IPS-15b (cell line): ENCODE results near the gene PRKAG2.
"Not testable (repeated sequence)": the region's sequence is repeated elsewhere in the genome, so short reads cannot be mapped to it uniquely, and the experiment has no call there.

Source experiments
- H3K27me3 ChIP-seq: one replicate; pipeline ENCODE4 v1.6.1; 2013; ENCODE audit warnings: low read length; ENCODE audit not compliant: control insufficient read depth, insufficient read depth
- H3K36me3 ChIP-seq: one replicate; pipeline ENCODE4 v1.6.1; 2013; ENCODE audit warnings: low read length; ENCODE audit not compliant: control insufficient read depth, insufficient read depth
- H3K4me1 ChIP-seq: one replicate; pipeline ENCODE4 v1.6.1; 2013; ENCODE audit warnings: mild to moderate bottlenecking, low read length; ENCODE audit not compliant: control insufficient read depth, insufficient read depth
- H3K4me3 ChIP-seq: one replicate; pipeline ENCODE4 v1.5.1; 2013; ENCODE audit warnings: low read depth, low read length
- H3K9ac ChIP-seq: one replicate; pipeline ENCODE4 v1.6.1; 2013; ENCODE audit warnings: low read depth, mild to moderate bottlenecking, low read length
- H3K9me3 ChIP-seq: one replicate; pipeline ENCODE4 v1.6.1; 2013; ENCODE audit warnings: mild to moderate bottlenecking, low read length; ENCODE audit not compliant: control insufficient read depth, insufficient read depth

PRKAG2 gene

GRCh38 chr7:151832656-151833055 is 44.3 kb downstream of the PRKAG2 start:
- Histone ChIP-seq H3K27me3 (no peaks in the 10 kb centered on the region), H3K4me3 (no peak overlapping the region), H3K9me3 (no peaks in the 10 kb centered on the region), H3K4me1 (no peaks in the 10 kb centered on the region), H3K36me3 (no peaks in the 10 kb centered on the region), H3K9ac (no peak overlapping the region)

GRCh38 chr7:151832138-151832537 is 44.8 kb downstream of the PRKAG2 start:
- Histone ChIP-seq H3K9ac (no peak overlapping the region), H3K9me3 (no peaks in the 10 kb centered on the region), H3K36me3 (no peaks in the 10 kb centered on the region), H3K4me3 (no peak overlapping the region), H3K27me3 (no peaks in the 10 kb centered on the region), H3K4me1 (no peaks in the 10 kb centered on the region)

GRCh38 chr7:151831606-151832005 is 45.3 kb downstream of the PRKAG2 start:
- H3K27me3 ChIP-seq, result no peaks in the 10 kb centered on the region
- H3K4me3 ChIP-seq, result no peak overlapping the region
- no peaks in the 10 kb centered on the region for H3K9me3 ChIP-seq

DNA sequence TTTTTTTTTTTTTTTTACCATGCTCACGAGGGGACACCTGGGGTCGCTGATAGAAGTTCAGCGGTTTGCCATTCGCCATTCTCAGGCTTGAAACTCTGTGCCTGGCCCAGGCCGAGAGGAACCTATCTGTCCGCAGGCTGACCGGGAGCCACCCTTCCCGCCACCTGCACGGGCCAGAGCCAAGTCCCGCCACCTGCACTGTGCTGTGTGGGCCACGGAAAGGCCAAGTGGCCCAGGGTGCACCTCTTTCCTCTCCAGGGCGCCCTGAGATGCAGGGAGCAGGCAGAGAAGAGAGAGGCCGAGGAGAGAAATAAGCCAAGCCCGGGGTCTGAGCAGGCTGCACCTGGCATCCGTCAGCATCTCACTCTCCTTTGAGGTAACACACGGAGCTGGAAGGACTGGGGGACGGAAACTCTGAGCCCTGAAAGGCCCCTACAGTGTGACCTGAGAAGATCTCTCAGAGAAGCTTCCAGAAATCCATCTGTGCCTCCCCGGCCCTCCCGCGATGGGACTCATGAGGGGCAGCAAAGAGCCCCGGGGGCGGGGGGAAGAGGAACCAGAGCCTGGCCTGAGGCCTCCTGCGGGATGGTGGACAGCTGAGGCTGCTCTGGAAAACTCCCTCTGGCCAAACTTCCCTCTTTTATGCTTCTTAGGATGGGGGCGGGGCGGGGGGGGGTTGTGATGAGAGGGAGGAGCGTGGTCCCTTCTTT is 46.6 kb downstream of the PRKAG2 start:
- Histone ChIP-seq H3K4me3 (no peak overlapping the region), H3K36me3 (no peaks in the 10 kb centered on the region), H3K9ac (no peak overlapping the region), H3K9me3 (no peaks in the 10 kb centered on the region), H3K27me3 (no peaks in the 10 kb centered on the region), H3K4me1 (no peaks in the 10 kb centered on the region)

More at GRCh38 chr7:151831606-151832005, 45.3 kb downstream of the PRKAG2 start:
- H3K36me3 ChIP-seq, result no peaks in the 10 kb centered on the region
- H3K4me1 ChIP-seq, result no peaks in the 10 kb centered on the region
- no peak overlapping the region for H3K9ac ChIP-seq

DNA sequence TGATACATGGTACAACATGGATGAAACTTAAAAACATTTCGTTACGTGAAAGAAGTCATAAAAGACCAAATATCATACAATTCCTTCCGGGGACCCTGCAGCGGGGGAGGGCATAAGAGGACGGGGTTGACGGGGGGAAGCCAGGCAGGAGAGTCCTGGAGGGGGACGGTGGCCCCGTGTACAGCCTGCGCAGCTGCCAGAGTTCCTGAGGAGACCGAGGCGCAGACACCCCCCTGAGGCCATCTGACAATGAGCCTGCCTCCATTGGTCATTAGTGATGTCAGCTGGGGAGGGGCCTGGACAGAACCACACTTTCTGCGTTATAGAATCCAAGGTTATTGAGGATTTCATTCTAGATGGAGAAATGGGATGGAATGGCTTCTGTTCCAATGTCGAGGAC is 47.2 kb downstream of the PRKAG2 start:
- H3K4me3 ChIP-seq, result no peak overlapping the region

GRCh38 chr7:151827620-151828019 is 49.3 kb downstream of the PRKAG2 start:
- no peak overlapping the region for H3K4me3 ChIP-seq
- peaks cover 4% of the 10 kb centered on the region for H3K4me1 ChIP-seq
- H3K9me3 ChIP-seq, result no peaks in the 10 kb centered on the region
- H3K27me3 ChIP-seq, result no peaks in the 10 kb centered on the region
- H3K9ac ChIP-seq, result no peak overlapping the region
- H3K36me3 ChIP-seq, result no peaks in the 10 kb centered on the region

More for the DNA sequence above, 47.2 kb downstream of the PRKAG2 start:
- H3K9ac ChIP-seq, result no peak overlapping the region
- H3K4me1 ChIP-seq, result no peaks in the 10 kb centered on the region
- no peaks in the 10 kb centered on the region for H3K27me3 ChIP-seq
- H3K9me3 ChIP-seq, result no peaks in the 10 kb centered on the region
- no peaks in the 10 kb centered on the region for H3K36me3 ChIP-seq

DNA sequence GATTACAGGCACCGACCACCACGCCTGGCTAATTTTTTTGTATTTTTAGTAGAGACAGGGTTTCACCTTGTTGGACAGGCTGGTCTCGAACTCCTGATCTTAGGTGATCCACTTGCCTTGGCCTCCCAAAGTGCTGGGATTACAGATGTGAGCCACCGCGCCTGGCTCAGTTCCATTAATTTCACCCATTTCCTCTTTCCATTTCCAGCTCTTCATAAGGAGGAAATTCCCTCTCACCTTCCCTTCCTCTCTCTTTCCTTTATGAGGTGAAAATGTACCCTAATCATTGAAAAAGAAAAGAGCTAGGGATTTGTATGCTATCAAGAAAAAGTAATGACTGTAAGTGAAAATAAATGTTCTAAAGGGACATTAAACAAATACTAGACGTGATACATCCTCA is 50.6 kb downstream of the PRKAG2 start:
- H3K9me3 ChIP-seq, H3K27me3 ChIP-seq, H3K4me1 ChIP-seq, H3K4me3 ChIP-seq, H3K9ac ChIP-seq, H3K36me3 ChIP-seq: not testable (repeated sequence)

- Histone ChIP-seq H3K4me1 (peaks cover 4% of the 10 kb centered on the region), H3K9me3 (no peaks in the 10 kb centered on the region), H3K4me3 (no peak overlapping the region), H3K27me3 (no peaks in the 10 kb centered on the region), H3K9ac (no peak overlapping the region), H3K36me3 (no peaks in the 10 kb centered on the region)
Measured at GRCh38 chr7:151825721-151826120, 51.2 kb downstream of the PRKAG2 start.

DNA sequence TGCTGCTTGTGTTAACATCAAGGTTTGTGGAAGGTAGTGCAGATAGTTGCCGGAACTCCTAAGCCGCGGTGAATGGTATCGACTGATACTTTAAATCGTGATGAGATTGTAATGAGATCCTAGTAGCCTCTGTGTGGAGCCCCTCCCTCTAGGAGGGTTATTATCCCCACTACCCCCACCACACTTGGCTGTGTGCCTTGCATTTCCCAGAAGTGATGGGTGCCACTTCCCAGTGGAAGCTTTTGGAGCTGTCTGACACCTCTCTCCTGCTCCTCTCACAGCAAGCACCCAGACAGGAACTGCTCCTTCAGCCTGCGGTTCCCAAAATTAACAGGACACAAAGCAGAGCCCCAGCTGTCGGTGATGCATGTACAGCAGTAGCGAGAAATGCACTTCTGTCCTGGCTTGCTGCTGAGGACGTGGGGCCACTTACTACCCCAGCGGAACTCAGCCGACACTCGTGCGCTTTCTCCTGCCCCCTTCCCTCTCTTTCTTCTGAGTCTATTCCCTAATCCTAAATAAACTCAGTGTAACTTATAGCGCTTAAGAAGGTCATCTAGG is 52.5 kb downstream of the PRKAG2 start:
- Histone ChIP-seq H3K4me1 (peaks cover 4% of the 10 kb centered on the region), H3K9me3 (no peaks in the 10 kb centered on the region), H3K4me3 (no peak overlapping the region), H3K27me3 (no peaks in the 10 kb centered on the region), H3K9ac (no peak overlapping the region), H3K36me3 (no peaks in the 10 kb centered on the region)

GRCh38 chr7:151823566-151824372 is 53.1 kb downstream of the PRKAG2 start:
- H3K27me3 ChIP-seq, result no peaks in the 10 kb centered on the region

GRCh38 chr7:151822541-151823181 is 54.3 kb downstream of the PRKAG2 start:
- H3K4me3 ChIP-seq, result no peak overlapping the region
- no peaks in the 10 kb centered on the region for H3K27me3 ChIP-seq
- H3K36me3 ChIP-seq, result no peaks in the 10 kb centered on the region
- peaks cover 4% of the 10 kb centered on the region for H3K4me1 ChIP-seq
- H3K9me3 ChIP-seq, result no peaks in the 10 kb centered on the region
- H3K9ac ChIP-seq, result no peak overlapping the region

More at GRCh38 chr7:151823566-151824372, 53.1 kb downstream of the PRKAG2 start:
- no peak overlapping the region for H3K9ac ChIP-seq
- no peaks in the 10 kb centered on the region for H3K36me3 ChIP-seq
- peaks cover 4% of the 10 kb centered on the region for H3K4me1 ChIP-seq
- H3K4me3 ChIP-seq, result no peak overlapping the region
- no peaks in the 10 kb centered on the region for H3K9me3 ChIP-seq
